HG03095 (cell line): Measurements from ENCODE around the gene RPS14.
A peak's percentile ranks its signal among the peaks of the same experiment; 100 is the strongest.
"Not testable (repeated sequence)": the region's sequence is repeated elsewhere in the genome, so short reads cannot be mapped to it uniquely, and the experiment has no call there.

Experiments
- ATAC-seq: cut with Tn5 transposase; IDR thresholded peaks from one replicate; pipeline ENCODE4 v1.9.1; 2021; ENCODE audit warnings: moderate library complexity; ENCODE audit not compliant: unreplicated experiment

RPS14 gene

GRCh38 chr5:150446583-150446982 lies 3.0 kb downstream of the RPS14 start:
- ATAC-seq = no peak

DNA sequence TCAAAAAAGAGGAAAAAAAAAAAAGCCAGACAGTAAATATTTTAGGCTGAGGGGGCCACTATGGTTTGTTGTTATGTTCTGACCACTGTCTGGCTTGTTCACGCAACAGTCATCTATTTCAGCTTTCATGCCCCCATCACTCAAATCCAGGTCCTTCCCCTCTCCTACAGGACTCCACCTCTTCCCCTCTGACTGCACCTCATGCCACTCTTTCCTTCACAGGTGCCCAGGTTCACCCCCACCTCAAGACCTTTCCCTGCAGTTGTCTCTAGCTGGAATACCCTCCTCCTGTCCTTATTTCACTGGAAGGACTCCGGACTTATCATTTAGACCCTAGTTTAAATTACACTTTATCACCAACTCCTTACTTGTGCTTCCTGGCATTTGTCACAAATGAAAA lies 3.5 kb downstream of the RPS14 start:
- ATAC-seq = no peak

DNA sequence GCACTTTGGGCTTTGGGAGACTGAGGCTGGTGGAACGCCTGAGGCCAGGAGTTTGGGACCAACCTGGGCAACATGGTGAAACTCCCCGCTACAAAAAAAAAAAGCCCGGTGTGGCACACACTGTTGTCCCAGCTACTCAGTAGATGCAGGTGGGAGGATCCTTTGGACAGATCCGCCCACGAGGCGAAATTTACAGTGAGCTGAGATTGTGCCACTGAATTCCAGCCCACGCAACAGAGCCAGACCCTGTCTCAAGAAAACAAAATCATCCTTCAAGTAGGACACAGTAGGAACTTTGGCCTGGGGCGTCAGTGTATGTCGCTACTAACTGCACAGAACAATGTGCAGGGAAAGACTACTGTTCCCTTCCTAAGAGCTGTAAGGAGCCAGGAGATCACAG lies 4.8 kb downstream of the RPS14 start:
- ATAC-seq = no peak

DNA sequence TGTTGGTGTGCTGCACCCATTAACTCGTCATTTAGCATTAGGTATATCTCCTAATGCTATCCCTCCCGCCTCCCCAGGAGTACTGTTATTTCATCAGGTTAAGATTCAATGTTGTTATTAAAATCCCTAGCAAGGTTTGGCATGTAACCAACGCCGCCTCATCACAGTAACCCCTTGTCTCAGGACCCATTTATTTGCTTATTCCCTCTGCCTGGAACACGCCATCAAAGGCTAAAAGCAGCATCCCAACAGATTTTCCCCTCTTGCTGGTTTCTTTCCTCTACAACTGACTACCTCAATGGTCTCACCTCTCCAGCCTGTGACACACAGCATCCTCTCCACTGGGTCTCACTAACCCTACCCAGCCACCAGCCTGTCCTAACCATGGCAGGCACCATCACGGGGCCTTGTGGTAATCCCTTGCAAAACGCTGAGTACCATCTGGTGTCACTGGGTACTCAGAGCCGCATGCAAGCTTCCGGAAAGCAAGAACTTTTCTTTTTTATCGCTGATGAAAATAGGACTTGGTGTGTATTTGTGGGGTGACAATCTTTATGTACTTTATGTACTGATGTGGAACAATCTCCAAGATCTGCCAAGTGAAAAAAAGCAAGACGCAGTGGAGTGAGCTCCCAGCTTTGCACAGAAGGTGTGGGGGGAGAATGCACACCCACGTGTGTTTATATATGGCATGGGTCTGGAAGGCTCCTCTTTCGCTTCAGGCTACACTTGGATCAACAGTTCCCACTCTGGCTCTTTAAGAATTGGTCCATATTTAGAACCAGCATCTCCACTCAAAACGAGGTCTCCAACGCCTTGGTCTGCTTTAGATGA lies 6.1 kb downstream of the RPS14 start:
- ATAC-seq = no peak

DNA sequence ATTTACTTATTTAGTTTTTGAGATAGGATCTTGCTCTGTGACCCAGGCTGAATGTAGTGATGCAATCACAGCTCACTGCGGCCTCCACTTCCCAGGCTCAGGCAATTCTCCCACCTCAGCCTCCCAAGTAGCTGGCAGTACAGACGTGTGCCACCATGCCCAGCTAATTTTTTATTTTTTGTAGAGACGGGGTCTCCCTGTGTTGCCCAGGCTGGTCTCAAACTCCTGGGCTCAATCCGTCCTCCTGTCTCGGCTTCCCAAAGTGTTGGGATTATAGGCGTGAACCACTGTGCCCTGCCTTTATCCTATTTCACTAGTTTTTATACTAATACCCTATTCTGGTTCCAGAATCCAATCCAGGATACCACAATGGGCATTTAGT lies 6.8 kb downstream of the RPS14 start:
- no peak for ATAC-seq

DNA sequence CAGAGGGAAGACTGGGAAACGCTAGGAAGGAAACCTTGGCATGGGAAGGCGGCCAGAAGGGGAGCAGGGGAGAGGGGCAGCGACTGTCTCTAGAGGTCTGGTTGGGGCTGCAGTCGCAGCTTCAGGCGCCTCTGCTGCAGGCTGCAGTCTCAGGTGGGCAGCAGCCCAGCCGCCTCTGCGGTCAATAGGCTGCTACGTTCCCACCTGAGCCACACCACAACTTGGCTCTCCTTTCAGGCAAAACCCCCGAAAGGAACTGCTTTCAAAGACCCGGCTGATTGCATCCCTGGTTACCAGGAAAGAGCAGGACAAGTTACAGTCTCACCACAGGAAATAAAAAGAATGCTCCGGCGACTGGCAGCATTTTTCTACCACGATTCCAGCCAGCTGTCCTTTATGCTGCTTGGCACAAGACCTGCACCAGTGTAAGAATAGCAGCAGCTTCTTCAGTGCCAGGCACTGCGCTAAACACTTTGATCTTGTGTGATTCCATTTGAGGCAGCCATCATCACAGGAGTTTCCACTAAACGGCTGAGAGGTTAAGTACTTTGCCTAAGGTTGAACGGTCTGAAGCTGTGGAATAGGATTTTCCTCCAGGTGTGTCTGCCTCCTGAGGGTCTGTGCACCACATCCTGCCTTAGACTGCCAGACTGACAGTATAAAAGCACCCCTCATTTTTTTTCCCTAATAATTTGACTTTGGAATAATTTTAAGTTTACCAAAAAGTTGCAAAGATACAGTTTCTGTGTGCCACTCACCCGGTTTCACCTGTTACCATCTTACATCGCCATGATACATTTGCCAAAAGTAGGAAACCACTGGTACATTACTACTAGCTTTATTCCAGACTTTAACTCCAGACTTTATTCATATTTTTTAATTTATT lies 7.5 kb downstream of the RPS14 start:
- no peak for ATAC-seq

DNA sequence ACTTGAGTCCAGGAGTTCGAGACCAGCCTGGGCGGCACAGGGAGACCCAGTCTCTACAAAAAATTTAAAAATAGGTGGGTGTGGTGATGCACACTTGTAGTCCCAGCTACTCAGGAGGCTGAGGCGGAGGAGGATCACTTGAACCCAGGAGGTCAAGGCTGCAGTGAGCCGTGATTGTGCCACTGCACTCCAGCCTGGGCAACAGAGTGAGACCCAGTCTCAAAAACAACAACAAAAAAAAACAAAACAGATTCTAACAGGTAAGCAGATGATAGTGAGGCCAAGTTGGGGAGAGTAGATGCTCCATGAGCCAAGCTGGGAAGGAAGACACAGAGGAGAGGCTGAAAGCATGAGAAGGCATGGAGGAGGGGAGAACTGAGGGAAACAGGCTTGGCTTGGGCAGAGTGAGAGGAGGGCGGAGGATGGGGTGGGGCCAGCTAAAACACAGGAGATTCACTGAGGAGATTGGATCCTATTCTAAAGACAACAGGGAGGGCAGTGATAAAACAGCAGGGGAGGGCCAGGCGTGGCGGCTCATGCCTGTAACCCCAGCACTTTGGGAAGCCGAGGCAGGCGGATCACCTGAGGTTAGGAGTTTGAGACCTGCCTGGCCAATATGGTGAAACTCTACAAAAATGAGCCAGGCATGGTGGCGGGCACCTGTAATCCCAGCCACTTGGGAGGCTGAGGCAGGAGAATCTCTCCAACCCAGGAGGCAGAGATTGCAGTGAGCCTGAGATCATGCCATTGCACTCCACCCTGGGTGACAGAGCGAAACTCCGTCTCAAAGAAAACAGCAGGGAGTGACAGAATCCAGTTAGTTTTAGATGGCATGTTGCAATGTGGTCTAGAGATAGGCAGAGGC lies 8.4 kb downstream of the RPS14 start:
- no peak for ATAC-seq

GRCh38 chr5:150438873-150439546 lies 10.5 kb downstream of the RPS14 start:
- ATAC-seq = no peak

DNA sequence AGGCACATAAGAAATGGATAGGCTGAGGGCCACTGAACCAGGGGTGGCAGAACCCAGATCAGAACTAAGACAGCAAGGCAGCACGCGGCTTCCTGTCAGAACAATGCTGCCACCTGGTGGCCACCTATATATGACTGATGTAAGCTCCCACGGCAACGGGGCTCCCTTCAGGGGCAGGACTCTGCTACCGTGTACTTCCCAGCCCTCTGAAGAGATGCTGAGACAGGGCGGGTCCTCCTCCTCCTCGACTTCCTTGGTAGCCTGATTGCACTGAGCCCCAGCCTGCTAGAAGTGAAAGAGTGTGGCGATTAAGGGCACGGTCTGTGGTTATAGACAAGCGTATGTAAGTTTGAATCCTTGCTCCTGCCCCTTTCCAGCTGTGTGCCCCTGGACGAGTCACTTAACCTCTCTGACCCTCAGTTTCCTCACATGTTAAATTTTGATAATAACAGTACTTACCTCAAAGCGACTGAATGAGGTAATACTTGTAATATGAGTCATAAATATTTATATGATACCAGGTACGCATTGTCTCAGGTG lies 13.3 kb downstream of the RPS14 start:
- ATAC-seq = peak; percentile 93

GRCh38 chr5:150434464-150434863 lies 15.1 kb downstream of the RPS14 start:
- ATAC-seq = no peak

GRCh38 chr5:150431574-150431973 lies 18.0 kb downstream of the RPS14 start:
- no peak for ATAC-seq

- ATAC-seq = no peak
Observed at GRCh38 chr5:150431048-150431447, 18.5 kb downstream of the RPS14 start.

- no peak for ATAC-seq
Observed at GRCh38 chr5:150429410-150429873, 20.1 kb downstream of the RPS14 start.

- no peak for ATAC-seq
Observed at GRCh38 chr5:150428978-150429377, 20.6 kb downstream of the RPS14 start.

GRCh38 chr5:150428106-150428876 lies 21.2 kb downstream of the RPS14 start:
- ATAC-seq = no peak

- not testable (repeated sequence) for ATAC-seq
Observed at GRCh38 chr5:150426165-150426564, 23.4 kb downstream of the RPS14 start.

GRCh38 chr5:150422758-150423157 lies 26.8 kb downstream of the RPS14 start:
- no peak for ATAC-seq

- ATAC-seq = no peak
Observed at GRCh38 chr5:150422075-150422474, 27.5 kb downstream of the RPS14 start.

DNA sequence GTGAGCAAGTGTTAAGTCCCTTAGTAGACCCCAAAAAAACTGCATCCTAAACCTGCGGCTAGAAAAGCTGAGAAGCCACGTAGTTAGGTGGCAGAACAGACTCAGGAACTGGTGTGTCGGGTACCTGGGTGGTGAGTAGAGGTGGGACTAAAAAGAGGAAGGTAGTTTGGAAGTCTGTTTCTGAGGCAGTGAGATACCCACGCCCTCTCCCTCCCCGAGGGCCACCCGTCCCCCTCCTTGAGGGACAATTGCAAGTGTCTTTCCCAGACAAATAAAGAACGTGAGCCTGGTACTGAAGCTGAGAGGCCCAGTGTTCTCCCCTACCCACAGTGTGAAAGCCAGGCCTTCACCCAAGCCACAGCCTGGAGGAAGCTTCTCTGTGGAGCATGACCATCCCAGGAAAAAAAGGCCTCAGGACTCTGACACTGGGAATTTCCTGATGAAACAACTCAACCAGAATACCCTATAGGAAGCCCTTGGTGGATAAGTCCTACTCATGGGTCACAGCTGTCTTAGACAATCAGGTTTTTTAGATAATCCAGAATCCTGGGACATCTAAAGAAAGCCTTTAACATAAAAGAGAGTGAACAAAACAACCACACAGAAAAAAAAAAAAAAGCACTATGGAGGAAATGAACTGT lies 29.8 kb downstream of the RPS14 start:
- ATAC-seq = peak; percentile 56
